Fibroblast of mammary gland (primary cell): Measurements from ENCODE around the gene SVBP.
A peak's percentile ranks its signal among the peaks of the same experiment; 100 is the strongest.

Experiments used
- DNase-seq: peaks from one replicate; pipeline ENCODE4 v3.0.0-alpha.2; 2010; ENCODE audit warnings: low read depth
- H3K4me3 ChIP-seq: 2 replicates; pipeline ENCODE4 v1.5.1; 2011; ENCODE audit warnings: low read depth, mild to moderate bottlenecking, low read length, moderate library complexity; ENCODE audit not compliant: control insufficient read depth
- TF ChIP-seq, protein P1 (sequence below): conservative IDR thresholded peaks from 2 replicates; pipeline ENCODE4 v1.5.1; 2011; ENCODE audit warnings: low read depth, low read length, inconsistent platforms; ENCODE audit not compliant: control insufficient read depth, insufficient read depth

SVBP gene

DNA sequence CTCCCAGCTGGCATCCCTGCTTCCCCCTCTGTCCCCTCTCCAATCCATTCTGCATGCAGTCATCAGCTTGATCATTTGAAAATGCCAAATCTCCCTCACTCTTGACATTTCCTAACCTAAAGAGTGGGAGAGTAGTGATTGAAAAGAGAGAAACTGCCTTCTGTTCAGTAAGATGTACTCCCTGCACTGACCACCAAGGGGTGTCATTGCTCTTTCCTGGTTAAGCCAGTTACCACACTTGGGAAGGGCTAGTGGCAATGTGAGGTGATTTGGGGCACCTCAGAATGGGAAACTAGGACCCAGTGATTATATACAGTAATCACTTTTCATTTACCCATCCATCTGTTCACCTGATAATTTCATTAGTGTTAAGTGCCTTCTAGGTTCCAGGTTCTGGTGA, 39.3 kb downstream of the SVBP start:
- DNase-seq, result peak; percentile 56
- no peak overlapping the region for H3K4me3 ChIP-seq
- TF ChIP-seq, protein P1, sequence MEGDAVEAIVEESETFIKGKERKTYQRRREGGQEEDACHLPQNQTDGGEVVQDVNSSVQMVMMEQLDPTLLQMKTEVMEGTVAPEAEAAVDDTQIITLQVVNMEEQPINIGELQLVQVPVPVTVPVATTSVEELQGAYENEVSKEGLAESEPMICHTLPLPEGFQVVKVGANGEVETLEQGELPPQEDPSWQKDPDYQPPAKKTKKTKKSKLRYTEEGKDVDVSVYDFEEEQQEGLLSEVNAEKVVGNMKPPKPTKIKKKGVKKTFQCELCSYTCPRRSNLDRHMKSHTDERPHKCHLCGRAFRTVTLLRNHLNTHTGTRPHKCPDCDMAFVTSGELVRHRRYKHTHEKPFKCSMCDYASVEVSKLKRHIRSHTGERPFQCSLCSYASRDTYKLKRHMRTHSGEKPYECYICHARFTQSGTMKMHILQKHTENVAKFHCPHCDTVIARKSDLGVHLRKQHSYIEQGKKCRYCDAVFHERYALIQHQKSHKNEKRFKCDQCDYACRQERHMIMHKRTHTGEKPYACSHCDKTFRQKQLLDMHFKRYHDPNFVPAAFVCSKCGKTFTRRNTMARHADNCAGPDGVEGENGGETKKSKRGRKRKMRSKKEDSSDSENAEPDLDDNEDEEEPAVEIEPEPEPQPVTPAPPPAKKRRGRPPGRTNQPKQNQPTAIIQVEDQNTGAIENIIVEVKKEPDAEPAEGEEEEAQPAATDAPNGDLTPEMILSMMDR, result peak; percentile 83

DNA sequence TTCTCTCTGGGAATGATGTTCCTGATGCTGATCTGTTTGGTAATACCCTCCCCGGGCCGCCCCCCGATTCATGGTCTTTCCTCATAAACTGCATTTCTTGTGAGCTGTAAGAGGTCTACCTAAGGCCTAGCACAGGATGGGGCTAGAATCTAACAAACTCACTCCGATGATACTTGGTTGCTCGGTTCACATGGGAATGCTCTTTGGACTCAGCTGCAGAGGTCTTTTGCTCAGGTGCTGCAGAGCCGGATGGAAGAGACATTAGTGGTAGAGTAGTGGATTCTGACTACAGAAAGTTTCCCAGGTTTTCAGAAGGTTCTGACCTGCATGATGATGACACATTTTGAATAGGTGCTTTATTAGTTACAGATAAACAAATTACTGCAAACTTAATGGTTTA, 40.7 kb downstream of the SVBP start:
- TF ChIP-seq, protein P1, result no peak
- no peak for DNase-seq
- no peak overlapping the region for H3K4me3 ChIP-seq

DNA sequence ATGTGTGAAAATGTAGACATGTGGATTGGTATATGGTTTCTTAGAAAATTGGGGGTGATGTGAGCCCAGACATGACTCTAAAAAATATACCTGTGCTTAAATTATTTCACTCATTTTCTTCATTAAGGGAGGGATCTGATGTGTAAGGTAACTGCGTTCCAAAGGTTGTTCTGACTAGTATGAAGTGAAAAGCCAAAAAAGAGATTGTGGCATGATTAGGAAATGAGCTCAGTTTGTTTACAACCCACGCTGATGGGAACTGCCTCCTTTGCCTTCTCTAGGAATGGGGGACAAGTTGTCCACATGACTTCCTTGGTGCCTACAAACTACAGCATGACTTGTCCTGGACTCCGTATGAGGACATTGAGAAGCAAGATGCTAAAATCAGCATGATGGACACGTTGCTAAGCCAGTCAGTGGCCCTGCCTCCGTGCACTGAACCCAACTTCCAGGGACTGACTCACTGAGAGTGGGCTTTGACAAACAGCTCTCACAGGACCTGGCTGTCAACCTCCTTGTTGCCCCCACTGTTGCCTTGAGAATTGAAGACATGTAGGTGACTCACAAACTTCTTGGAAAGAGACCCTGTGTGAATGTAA, 42.2 kb downstream of the SVBP start:
- TF ChIP-seq, protein P1, result no peak

DNA sequence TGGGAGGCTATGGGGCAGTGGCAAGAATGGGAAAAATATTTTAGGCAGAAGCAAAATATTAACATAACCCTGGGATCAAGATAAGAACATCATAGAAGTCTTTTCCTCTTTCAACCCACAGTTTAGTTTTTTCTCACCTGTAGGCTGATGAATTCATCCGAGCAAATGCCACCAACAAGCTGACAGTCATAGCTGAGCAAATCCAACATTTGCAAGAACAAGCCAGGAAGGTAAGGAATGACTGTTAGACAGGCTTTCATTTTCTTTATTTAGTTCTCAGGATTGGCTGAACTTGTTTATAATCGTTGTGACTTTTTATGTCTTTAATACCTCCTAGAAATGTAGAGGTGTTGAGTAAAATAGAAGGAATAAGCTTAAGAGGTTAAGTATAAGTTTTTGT, 43.8 kb downstream of the SVBP start:
- TF ChIP-seq, protein P1, result no peak
- no peak for DNase-seq
- no peak overlapping the region for H3K4me3 ChIP-seq

More for the DNA sequence above, 42.2 kb downstream of the SVBP start:
- no peak overlapping the region for H3K4me3 ChIP-seq
- DNase-seq, result peak; percentile 41

DNA sequence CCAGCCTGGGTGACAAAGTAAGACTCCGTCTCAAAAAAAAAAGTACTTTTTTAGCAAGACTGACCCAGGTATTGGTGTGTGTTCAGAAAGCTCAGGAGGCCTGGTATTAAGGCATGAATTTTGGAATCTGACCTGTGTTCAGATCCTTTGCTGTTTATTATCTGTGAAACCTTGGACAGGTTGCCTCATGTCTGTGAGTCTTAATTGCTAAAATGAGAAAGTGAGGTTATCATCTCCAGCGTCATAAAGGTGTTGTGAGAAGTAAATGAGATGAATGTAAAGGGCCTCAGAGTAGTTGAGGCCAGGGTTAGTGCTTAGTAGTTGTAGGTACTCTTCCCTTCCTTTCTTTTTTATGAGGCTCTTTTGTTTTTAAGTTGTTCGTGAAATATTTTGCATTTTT, 47.4 kb downstream of the SVBP start:
- no peak for DNase-seq
- TF ChIP-seq, protein P1, result no peak
- H3K4me3 ChIP-seq, result no peak overlapping the region

DNA sequence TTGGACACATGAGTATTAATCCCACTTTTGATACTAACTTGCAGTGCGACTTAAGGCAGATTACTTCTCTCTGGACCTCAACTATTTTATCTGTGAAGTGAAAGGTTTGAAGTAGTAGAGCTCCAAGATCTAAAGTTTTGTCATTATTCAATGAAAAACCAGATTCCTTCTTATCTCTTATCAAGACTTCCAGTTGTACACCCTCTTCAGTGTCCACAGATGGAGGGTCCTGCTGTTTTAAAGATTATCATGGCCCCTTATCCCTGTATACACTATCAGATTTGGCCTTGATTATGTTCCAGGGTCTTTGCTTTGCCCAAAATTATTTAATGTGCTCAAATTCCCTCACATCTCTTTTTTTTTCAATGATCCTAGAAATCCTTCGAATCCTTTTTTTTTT, 49.0 kb downstream of the SVBP start:
- TF ChIP-seq, protein P1, result no peak
- peak overlapping the region; percentile 97 for H3K4me3 ChIP-seq
- DNase-seq, result no peak
